Stimulated activated CD4-positive, alpha-beta T cell treated with anti-CD3 and anti-CD28 coated beads, Interleukin-1b, Interleukin-23, amount 100 ng/mL, for 48 hours (primary cell): ENCODE results near the gene KLC3.
"Not testable (repeated sequence)": the region's sequence is repeated elsewhere in the genome, so short reads cannot be mapped to it uniquely, and the experiment has no call there.

Experiments
- DNase-seq: peaks from one replicate; pipeline ENCODE4 v3.0.0-alpha.2; 2020

KLC3 gene

DNA sequence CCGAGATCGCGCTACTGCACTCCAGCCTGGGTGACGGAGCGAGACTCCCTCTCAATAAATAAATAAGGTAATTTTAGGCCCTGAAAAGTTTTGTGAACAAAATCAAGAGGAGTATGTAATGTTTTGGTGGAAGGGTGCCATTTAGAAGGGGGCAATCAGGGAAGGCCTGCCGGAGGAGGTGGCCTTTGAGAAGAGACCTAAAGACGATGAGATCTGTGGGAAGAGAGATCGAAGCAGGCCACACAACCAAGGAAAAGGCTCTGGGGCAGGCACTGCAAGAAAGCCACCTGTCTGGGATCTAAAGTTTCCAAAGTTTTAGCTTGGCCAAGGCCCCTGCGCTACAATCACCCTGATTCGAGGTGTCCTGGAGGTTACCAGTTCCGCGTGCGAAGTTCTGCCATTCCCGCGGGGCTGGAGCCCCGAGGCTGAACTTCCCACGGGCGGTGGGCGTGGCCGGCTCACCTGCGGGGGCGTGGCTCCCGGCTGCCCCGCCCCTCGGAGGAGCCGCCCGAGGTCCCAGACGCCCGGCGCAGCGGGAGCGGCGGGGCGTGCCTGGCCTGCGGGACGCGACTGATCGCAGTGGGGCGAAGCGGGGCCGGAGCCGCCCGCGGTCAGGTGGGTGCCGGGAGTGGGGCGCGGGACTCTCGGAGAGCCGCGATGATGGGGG, at the start of gene KLC3:
Gene KLC3, plus strand, starts transcription at position 519 of the 667 bp plus-strand sequence. CDS start 4,792 bp downstream, outside the sequence.
- no peak for DNase-seq

GRCh38 chr19:45291834-45292233, 48.7 kb upstream of the KLC3 start:
- no peak for DNase-seq

- peak; percentile 36 for DNase-seq
These were observed 46.9 kb upstream of the KLC3 start for GRCh38 chr19:45293682-45294081.

- no peak for DNase-seq
These were observed 46.1 kb upstream of the KLC3 start for GRCh38 chr19:45294291-45295029.

DNA sequence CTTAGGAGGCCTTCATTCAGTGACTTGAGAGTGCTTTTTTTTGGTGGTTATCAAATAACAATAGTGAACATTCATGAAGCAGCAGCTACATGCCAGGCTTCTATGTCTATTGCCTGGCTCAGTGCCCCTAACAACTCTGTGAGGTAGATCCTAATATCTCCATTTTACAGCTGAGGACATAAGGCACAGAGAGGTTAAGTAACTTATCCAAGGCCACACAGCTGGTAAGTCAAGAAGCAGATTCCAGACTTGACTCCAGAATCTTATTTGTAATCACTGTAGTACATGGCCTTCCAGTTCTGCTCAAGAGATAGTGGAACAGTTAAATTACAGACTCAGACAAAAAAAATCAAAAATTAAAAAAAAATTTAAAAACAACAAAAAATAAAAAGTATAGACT, 44.7 kb upstream of the KLC3 start:
- DNase-seq = no peak

DNA sequence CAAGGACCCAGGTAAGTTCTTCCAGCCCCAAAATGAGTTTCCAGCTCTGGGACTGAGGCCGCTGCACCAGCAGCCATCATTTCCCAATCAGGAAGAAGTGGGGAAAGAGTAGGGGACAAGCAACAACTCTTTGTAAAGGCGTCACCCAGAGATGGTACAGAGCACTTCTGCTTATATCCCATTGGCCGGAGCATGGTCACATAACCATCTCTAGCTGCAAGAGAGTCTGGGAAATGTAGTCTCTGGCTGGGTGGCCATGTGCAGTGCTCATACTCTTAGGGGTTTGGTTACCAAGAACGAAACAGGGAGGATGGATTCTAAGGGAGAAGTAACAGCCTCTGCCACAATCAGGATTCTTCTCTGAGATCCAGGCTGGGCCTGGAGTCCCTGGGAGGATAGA, 44.2 kb upstream of the KLC3 start:
- no peak for DNase-seq

DNA sequence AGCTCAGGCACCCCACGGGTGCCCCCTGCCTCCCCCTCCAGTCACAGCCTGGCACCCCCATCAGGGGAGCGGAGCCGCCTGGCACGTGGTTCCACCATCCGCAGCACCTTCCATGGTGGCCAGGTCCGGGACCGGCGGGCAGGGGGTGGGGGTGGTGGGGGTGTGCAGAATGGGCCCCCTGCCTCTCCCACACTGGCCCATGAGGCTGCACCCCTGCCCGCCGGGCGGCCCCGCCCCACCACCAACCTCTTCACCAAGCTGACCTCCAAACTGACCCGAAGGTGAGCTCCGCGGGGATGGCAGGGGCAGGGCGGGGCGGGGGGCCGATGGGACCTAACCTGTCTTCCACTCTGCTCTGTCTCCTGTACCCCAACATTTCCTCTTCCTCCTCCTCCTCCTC, 42.9 kb upstream of the KLC3 start:
- DNase-seq = no peak

- no peak for DNase-seq
These were observed 42.3 kb upstream of the KLC3 start for GRCh38 chr19:45298264-45298663.

DNA sequence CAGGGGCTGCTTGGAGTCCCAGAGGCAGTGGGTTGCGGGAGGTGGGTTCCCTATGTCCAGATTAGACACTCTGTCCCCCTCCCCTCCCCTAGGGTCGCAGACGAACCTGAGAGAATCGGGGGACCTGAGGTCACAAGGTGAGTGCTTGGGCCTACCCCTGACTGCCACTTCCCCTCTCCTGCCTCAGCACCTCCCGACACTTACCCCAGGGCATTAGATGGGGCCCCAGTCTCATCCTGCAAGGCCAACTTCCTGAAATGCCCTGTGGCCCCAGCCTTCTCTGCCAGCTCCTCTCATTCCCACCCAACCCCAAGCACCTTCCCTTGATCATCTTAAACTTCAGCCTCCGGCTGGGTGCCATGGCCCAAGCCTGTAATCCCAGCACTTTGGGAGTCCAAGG, 40.8 kb upstream of the KLC3 start:
- DNase-seq = no peak

DNA sequence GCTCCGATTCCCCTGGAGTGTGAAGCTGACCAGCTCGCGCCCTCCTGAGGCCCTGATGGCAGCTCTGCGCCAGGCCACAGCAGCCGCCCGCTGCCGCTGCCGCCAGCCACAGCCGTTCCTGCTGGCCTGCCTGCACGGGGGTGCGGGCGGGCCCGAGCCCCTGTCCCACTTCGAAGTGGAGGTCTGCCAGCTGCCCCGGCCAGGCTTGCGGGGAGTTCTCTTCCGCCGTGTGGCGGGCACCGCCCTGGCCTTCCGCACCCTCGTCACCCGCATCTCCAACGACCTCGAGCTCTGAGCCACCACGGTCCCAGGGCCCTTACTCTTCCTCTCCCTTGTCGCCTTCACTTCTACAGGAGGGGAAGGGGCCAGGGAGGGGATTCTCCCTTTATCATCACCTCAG, 38.1 kb upstream of the KLC3 start:
- no peak for DNase-seq

DNA sequence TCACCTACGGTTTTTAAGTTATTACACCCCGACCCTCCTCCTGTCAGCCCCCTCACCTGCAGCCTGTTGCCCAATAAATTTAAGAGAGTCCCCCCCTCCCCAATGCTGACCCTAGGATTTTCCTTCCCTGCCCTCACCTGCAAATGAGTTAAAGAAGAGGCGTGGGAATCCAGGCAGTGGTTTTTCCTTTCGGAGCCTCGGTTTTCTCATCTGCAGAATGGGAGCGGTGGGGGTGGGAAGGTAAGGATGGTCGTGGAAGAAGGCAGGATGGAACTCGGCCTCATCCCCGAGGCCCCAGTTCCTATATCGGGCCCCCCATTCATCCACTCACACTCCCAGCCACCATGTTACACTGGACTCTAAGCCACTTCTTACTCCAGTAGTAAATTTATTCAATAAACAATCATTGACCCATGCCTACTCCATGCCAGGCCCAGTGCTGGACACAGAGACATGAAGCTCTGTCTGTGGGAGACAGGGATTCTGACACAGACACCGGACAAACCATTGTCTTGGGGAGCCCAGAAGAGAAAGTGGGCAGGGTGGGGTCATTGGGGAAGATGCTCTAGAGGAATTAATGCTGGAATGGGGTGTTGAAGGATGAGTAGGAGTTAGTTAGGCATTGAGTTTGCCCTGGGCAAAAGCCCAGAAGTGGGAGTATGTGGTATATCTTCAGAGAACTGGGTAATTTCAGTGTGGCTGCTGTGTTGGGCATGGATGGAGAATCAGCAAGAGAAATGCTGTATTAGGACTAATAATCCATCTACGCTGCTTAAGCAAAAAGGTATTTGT, 37.1 kb upstream of the KLC3 start:
- DNase-seq = no peak

DNA sequence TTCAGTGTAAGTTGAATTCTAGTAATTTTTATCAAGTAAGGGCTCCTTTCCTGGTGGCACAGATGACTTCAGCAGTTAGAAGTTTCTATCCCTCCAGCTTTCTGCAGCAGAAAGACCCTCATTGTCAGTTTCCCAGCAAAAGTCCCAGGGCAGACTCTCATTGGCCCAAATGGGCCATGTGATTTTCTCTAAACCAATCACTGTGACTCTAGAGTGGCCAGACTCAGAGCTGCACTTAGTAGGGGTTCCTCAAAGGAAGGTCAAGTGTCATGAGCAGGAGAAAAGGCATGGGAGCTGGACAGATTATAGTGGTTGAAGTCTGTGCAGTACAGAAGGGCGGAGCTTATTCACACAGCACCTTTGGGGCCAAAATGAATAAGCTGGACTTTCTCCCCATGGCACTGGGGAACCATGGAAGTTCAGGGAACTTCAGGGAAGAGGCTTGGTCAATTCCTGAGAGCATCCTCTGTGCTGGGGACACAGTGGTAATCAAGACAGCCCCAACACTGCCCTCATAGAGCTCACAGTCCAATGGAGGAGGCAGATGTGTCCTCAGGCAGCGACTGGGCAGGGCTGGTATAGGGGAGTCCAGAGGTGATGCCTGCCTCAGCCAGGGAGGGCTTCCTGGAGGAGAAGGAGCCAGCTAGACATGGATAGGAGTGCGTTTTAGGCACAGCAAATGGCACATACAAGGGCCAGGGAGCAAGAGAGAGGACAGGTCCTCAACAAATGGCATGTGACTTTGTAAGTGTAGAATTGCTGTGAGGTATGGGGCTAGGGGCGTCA, 36.2 kb upstream of the KLC3 start:
- no peak for DNase-seq

- DNase-seq = no peak
These were observed 35.5 kb upstream of the KLC3 start for GRCh38 chr19:45305007-45305406.

DNA sequence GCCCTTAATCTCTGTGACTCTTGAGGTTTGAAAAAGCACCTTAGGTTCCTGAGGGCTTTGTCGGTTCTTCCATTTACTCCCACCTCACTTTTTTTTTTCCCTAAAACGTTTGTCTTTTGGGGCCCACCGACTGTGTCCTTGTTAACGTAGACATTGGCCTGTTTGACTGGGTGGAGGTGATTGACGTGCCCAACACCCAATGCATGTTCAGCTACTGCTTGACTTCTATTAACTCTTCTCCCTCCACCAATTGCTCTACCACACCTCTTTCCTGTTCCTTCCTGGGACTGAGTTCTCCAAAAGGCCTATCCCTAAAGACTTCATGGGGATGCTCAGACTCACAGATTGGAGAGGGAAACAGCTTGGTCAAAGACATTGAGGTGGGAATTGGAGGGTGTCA, 35.1 kb upstream of the KLC3 start:
- no peak for DNase-seq

DNA sequence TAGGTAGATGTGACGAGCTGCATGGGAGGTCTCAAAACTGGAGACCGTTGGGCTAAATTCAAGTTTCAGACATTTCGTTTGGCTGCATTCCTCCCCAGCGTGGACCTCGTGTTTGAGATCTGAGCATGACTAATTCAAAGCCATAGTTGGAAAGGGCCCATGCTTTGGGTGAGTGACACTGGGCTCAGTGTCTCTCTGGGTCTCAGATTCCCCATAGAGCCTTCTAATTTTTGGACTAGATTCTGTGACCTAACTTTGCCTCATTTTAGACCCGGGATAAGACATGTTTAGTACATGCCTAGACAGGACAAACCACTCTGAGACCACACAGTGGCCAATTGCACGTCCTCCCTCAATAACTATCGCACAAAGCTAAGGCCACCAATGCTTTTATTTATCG, 34.5 kb upstream of the KLC3 start:
- DNase-seq = no peak

GRCh38 chr19:45306518-45307027, 34.0 kb upstream of the KLC3 start:
- no peak for DNase-seq

DNA sequence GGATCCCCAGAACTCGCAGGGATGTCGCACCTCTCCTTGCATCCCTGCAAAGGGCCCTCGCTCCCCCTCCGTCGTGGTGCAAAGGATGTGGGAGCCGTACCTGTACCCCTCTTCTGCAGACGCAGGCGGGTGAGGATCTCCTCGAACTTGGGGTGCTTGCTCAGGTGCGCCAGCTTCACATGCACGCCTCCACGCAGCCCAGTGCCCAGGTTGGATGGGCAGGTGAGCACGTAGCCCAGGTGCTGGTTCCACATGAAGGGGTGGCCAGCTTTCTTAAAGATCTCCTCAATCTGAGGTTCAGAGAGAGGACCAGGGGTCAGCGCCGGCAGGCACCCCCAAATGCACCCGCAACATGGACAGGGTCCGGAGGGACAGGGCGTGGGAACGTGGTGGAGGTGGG, 33.2 kb upstream of the KLC3 start:
- no peak for DNase-seq

DNA sequence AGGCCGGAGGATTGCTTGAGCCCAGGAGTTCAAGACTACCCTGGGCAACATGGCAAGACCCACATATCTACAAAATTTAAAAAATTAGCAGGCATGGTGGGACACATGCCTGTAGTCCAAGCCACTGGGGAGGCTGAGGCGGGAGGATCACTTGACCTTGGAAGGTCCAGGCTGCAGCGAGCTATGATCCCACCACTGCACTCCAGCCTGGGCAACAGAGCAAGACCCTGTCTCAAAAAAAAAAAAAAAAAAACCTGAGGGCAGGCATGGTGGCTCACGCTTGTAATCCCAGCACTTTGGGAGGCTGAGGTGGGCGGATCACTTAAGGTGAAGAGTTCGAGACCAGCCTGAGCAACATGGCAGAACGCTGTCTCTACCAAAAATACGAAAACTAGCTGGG, 31.2 kb upstream of the KLC3 start:
- not testable (repeated sequence) for DNase-seq

GRCh38 chr19:45311621-45312020, 28.9 kb upstream of the KLC3 start:
- no peak for DNase-seq

DNA sequence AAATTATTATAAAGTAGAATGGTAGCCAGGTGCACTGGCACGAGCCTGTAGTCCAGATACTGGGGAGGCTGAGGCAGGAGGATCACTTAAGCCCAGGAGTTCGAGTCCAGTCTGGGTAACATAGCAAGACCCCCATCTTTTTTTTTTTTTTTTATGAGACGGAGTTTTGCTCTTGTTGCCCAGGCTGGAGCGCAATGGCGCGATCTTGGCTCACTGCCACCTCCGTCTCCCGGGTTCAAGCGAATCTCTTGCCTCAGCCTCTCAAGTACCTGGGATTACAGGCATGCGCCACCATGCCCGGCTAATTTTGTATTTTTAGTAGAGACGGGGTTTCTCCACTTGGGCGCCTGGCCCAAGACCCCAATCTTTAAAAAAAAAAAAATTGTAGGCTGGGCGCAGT, 28.3 kb upstream of the KLC3 start:
- not testable (repeated sequence) for DNase-seq

- no peak for DNase-seq
These were observed 25.8 kb upstream of the KLC3 start for GRCh38 chr19:45314708-45315245.

DNA sequence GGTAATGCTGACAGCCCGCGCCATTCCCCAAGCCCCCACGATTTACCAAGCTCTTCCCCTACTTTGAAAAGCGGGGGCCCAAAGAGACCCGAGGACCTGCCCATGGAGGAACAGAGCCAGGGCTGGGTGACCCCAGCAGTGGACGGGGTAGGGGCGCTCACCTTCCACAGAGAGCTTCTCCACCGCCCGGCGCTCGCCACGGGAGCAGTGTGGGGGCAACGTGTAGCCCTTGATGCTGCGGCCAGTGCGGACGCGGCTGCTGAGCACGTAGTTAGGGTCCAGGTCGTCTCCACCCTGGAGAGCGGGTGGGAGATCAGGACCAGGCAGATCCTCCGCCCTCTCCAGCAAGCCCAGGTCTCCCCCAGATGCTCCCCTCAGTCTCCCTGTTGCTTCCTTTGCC, 25.2 kb upstream of the KLC3 start:
- DNase-seq = no peak
